Measurements from ENCODE around the gene NECAP2. TPM values are rescaled to one million over a fixed set of nuclear protein-coding genes. Genes with fewer than 3 reads are reported as not detected.
A peak's percentile ranks its signal among the peaks of the same experiment; 100 is the strongest.
"Not testable (repeated sequence)": the region's sequence is repeated elsewhere in the genome, so short reads cannot be mapped to it uniquely, and the experiment has no call there.

NECAP2 gene
- total RNA-seq, 1 donor from 2014 or later: 121 TPM

GRCh38 chr1:16498573-16499413, 58.3 kb downstream of the NECAP2 start:
- peak; percentile 33 for DNase-seq (ENCODE audit: low read depth)

- DNase-seq (ENCODE audit: low read depth): not testable (repeated sequence)
Observed at GRCh38 chr1:16500466-16500865, 59.9 kb downstream of the NECAP2 start.

- not testable (repeated sequence) for DNase-seq (ENCODE audit: low read depth)
Observed at GRCh38 chr1:16500975-16501374, 60.5 kb downstream of the NECAP2 start.

GRCh38 chr1:16501446-16501845, 60.9 kb downstream of the NECAP2 start:
- DNase-seq (ENCODE audit: low read depth): not testable (repeated sequence)

- DNase-seq (ENCODE audit: low read depth): no peak
Observed at GRCh38 chr1:16503494-16503893, 63.0 kb downstream of the NECAP2 start.

GRCh38 chr1:16505870-16506269, 65.3 kb downstream of the NECAP2 start:
- peak; percentile 9 for DNase-seq (ENCODE audit: low read depth)

GRCh38 chr1:16506364-16507136, 66.0 kb downstream of the NECAP2 start:
- DNase-seq (ENCODE audit: low read depth): not testable (repeated sequence)

GRCh38 chr1:16508861-16509445, 68.4 kb downstream of the NECAP2 start:
- peak; percentile 11 for DNase-seq (ENCODE audit: low read depth)

Other genes starting within 250 kb of the NECAP2 start
- 2.3 and 3.3 TPM in 2 replicates for gene ARHGEF19, start 228.1 kb upstream of the NECAP2 start, total RNA-seq
- 3.3 and 10.8 TPM in 2 replicates for gene CPLANE2, start 203.5 kb upstream of the NECAP2 start, total RNA-seq
- gene FBXO42, start 88.2 kb upstream of the NECAP2 start, total RNA-seq: 7.3 and 19.5 TPM in 2 replicates
- 22.7 and 42.3 TPM in 2 replicates for gene SZRD1, start 73.5 kb upstream of the NECAP2 start, total RNA-seq
- not detected in 2 replicates for gene SPATA21, start 3.3 kb upstream of the NECAP2 start, total RNA-seq
- under 0.01 TPM in 2 replicates for gene RNU1-1, start 73.6 kb downstream of the NECAP2 start, total RNA-seq
- gene NBPF1, start 172.8 kb downstream of the NECAP2 start, total RNA-seq: 8.3 and 41.8 TPM in 2 replicates
- gene RNU1-3, start 226.2 kb downstream of the NECAP2 start, total RNA-seq: under 0.01 TPM in 2 replicates

Data from renal cortical epithelial cell (primary cell).